A549 (cell line): ENCODE measurements around the gene CLEC10A. TPM values are rescaled to one million over a fixed set of nuclear protein-coding genes. Genes with fewer than 3 reads are reported as not detected.
"Not testable (repeated sequence)": the region's sequence is repeated elsewhere in the genome, so short reads cannot be mapped to it uniquely, and the experiment has no call there.

Source experiments
- ATAC-seq, 2 experiments: fragments of 200-7000 bp in 1 of 2; fragments of >200 bp in 1 of 2; cut with Nextera tagmentation in 1 of 2; cut with Tn5 transposase in 1 of 2; 3 replicates each; pipeline versions ENCODE4 v1.8.0 to v1.9.1; 2018 to 2020; ENCODE audit warnings: mild to moderate bottlenecking in 1 of 2, moderate library complexity in 1 of 2
- CTCF ChIA-PET: fragments of 300-600 bp; sonication (Branson Sonifier 250); formaldehyde crosslinking; extraction: SDS; loops from one replicate; lab custom pipeline; 2021; ENCODE audit warnings: antibody characterized with exemption, inconsistent platforms; lab: Yijun Ruan, JAX
- POLR2A ChIA-PET: fragments of 350-600 bp; formaldehyde crosslinking; extraction: SDS; loops from one replicate; lab custom pipeline; 2021; ENCODE audit warnings: antibody characterized with exemption, inconsistent platforms; lab: Yijun Ruan, JAX
- DNase-seq, 2 experiments: peaks; one replicate each; pipeline versions ENCODE4 v3.0.0 to v3.0.0-alpha.2; 2011 to 2016; ENCODE audit warnings: low read depth in 1 of 2, low spot score in 1 of 2
- FAIRE-seq: peaks from 2 replicates; lab custom pipeline; 2011; peaks lifted over from hg19 to GRCh38; lab: Jason Lieb, UNC
- H3K27ac ChIP-seq, 2 experiments: fragments of >200 bp; sonication (Bioruptor Twin); formaldehyde crosslinking; 3 replicates each; pipeline ENCODE4 v1.5.1; 2016 to 2017
- H3K4me1 ChIP-seq: fragments of >200 bp; sonication (Bioruptor Twin); formaldehyde crosslinking; 3 replicates; pipeline ENCODE4 v1.6.1; 2016
- H3K4me2 ChIP-seq: fragments of >200 bp; sonication (Bioruptor Twin); formaldehyde crosslinking; 3 replicates; pipeline ENCODE4 v1.6.1; 2016
- H3K4me3 ChIP-seq: fragments of >200 bp; sonication (Bioruptor Twin); formaldehyde crosslinking; 3 replicates; pipeline ENCODE4 v1.5.1; 2016
- H3K9me3 ChIP-seq: fragments of >200 bp; sonication (Bioruptor Twin); formaldehyde crosslinking; 3 replicates; pipeline ENCODE4 v1.6.1; 2016
- CTCF ChIP-seq: fragments of >200 bp; sonication (Bioruptor Twin); formaldehyde crosslinking; IDR thresholded peaks from 3 replicates; pipeline ENCODE4 v1.5.1; 2016
- EHMT2 ChIP-seq: fragments of 200-600 bp; sonication (generic); IDR thresholded peaks from 2 replicates; pipeline ENCODE4 v1.6.1; 2016; ENCODE audit warnings: antibody characterized with exemption, low read depth, mild to moderate bottlenecking, moderate library complexity
- FOSL2 ChIP-seq, 2 experiments: fragments of 450-650 bp in 1 of 2; fragments of >200 bp in 1 of 2; sonication (Bioruptor Twin) in 1 of 2; formaldehyde crosslinking; IDR thresholded peaks; 2 replicates each; pipeline versions ENCODE4 v1.5.0 to v1.6.1; 2016 to 2020; ENCODE audit warnings: mild to moderate bottlenecking in 1 of 2, moderate library complexity in 1 of 2
- MAX ChIP-seq: IDR thresholded peaks from 2 replicates; pipeline ENCODE4 v1.6.1; 2012
- NR3C1 ChIP-seq: fragments of >200 bp; sonication (Bioruptor Twin); formaldehyde crosslinking; IDR thresholded peaks from 3 replicates; pipeline ENCODE4 v1.6.1; 2017
- RAD21 ChIP-seq, 2 experiments: fragments of >200 bp in 1 of 2; sonication (Bioruptor Twin) in 1 of 2; formaldehyde crosslinking in 1 of 2; IDR thresholded peaks in 1 of 2; conservative IDR thresholded peaks in 1 of 2; 2 replicates in 1 of 2; 3 replicates in 1 of 2; pipeline ENCODE4 v1.6.1; 2012 to 2018; ENCODE audit warnings: inconsistent platforms in 1 of 2
- RFX5 ChIP-seq: fragments of 450-650 bp; IDR thresholded peaks from 2 replicates; pipeline ENCODE4 v1.7.1; 2014; ENCODE audit warnings: antibody characterized with exemption, mild to moderate bottlenecking, moderate library complexity
- SMC3 ChIP-seq: fragments of >200 bp; sonication (Bioruptor Twin); formaldehyde crosslinking; IDR thresholded peaks from 3 replicates; pipeline ENCODE4 v1.6.1; 2018; ENCODE audit warnings: inconsistent platforms
- SREBF2 ChIP-seq: fragments of 450-650 bp; IDR thresholded peaks from 2 replicates; pipeline ENCODE4 v1.6.1; 2014; ENCODE audit warnings: mild to moderate bottlenecking, moderate library complexity
- USF2 ChIP-seq: fragments of 450-650 bp; IDR thresholded peaks from 2 replicates; pipeline ENCODE4 v1.6.1; 2014; ENCODE audit warnings: antibody characterized with exemption
- ZC3H11A ChIP-seq: fragments of 450-650 bp; IDR thresholded peaks from 2 replicates; pipeline ENCODE4 v1.6.1; 2014; ENCODE audit warnings: antibody characterized with exemption, mild to moderate bottlenecking
- ZSCAN20 ChIP-seq: fragments of 250-450 bp; sonication (Bioruptor Pico); IDR thresholded peaks from 2 replicates; pipeline ENCODE4 v1.8.0; 2022; ENCODE audit warnings: mild to moderate bottlenecking, moderate library complexity
- WGBS: methylation state at CpG from one replicate; pipeline ENCODE4 v1.1.6; 2017; ENCODE audit errors: missing lambda C conversion rate; 5-methylcytosine and 5-hydroxymethylcytosine counted together
- polyA plus RNA-seq, 4 experiments: library from polyadenylated mRNA; depleted of rRNA in 3 of 4; stranded (reverse); fragments of >200 nt; fragmentation: RNase III in 1 of 4; extraction: RNeasy Plus Mini Kit Qiagen cat#74134 plus additional on column Dnase treatment in 1 of 4; gene quantifications; 2 replicates in 3 of 4; 3 replicates in 1 of 4; pipeline ENCODE4 v1.2.3, GENCODE V29; 2011 to 2017
- TF ChIP-seq, protein P1 (sequence below): fragments of 150-350 bp; IDR thresholded peaks from 2 replicates; pipeline ENCODE4 v1.6.1; 2014; ENCODE audit warnings: low read depth, mild to moderate bottlenecking, low read length

CLEC10A gene
- polyA plus RNA-seq, 2 of the 4 experiments (the other 2 are of a cell fraction), result not detected

DNA sequence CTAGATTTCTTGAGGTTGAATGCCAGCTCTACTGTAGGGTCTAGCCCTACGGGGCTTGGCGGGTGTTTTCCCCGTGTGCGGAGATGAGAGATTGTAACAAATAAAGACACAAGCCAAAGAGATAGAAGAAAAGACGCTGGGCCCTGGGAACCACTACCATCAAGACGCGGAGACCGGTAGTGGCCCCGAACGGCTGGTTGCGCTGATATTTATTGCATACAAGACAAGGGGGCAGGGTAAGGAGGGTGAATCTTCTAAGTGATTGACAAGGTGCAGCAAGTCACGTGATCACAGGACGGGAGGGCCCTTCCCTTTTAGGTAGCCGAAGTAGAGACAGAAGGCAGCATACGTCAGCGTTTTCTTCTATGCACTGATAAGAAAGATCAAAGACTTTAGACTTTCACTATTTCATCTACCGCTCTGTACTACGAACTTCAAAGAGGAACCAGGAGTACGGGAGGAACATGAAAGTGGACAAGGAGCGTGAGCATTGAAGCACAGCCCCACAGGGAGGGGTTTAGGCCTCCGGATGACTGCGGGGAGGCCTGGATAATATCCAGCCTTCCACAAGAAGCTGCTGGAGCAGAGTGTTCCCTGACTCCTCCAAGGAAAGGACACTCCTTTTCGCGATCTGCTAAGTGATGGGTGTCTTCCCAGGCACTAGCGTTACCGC lies 33.2 kb downstream of the CLEC10A start:
- H3K4me3 ChIP-seq, H3K9me3 ChIP-seq, DNase-seq, H3K4me2 ChIP-seq, FAIRE-seq, H3K27ac ChIP-seq, ATAC-seq: not testable (repeated sequence)
- peaks cover 19% of the 10 kb centered on the region for H3K4me1 ChIP-seq
- ChIA-PET CTCF (interaction anchor here (0.6 to 34.0 kb wide), 46 partner anchors 8 to 514 kb away, joined by 3 to 1477 read pairs (median 8); partner anchors contain the start of genes ASGR1, ASGR2, CLEC10A and DVL2), POLR2A (interaction anchor here (1.1 to 1.5 kb wide), 3 partner anchors 63 to 131 kb away, joined by 3 to 7 read pairs (median 5); no protein-coding TSS in a partner anchor)
- 74% methylated on average over 26 of the region's 26 CpGs for WGBS
- TF ChIP-seq USF2, result peak; percentile 50; the same call in 1 of the 2 replicates

- 0 out of 2 replicates have a peak, but pooled peaks have one; percentile 8 for TF ChIP-seq RFX5
- TF ChIP-seq, protein P1, sequence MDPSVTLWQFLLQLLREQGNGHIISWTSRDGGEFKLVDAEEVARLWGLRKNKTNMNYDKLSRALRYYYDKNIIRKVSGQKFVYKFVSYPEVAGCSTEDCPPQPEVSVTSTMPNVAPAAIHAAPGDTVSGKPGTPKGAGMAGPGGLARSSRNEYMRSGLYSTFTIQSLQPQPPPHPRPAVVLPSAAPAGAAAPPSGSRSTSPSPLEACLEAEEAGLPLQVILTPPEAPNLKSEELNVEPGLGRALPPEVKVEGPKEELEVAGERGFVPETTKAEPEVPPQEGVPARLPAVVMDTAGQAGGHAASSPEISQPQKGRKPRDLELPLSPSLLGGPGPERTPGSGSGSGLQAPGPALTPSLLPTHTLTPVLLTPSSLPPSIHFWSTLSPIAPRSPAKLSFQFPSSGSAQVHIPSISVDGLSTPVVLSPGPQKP, result no peak
- TF ChIP-seq SREBF2, result no peak
- TF ChIP-seq FOSL2 (IDR thresholded peaks at IDR 0.05), result no peak
- no peak for TF ChIP-seq FOSL2 (CRISPR knock-in tag; IDR thresholded peaks at IDR 0.05)
- TF ChIP-seq SMC3, result peak; percentile 36; the same call in 1 of the 3 replicates
- TF ChIP-seq EHMT2, result no peak
- TF ChIP-seq CTCF, result peak; percentile 34; the same call in 2 of the 3 replicates
- no peak for TF ChIP-seq ZC3H11A
- 57% methylated on average over 15 of the region's 15 CpGs for WGBS
- DNase-seq, result no peak
- FAIRE-seq, result no peak
- Histone ChIP-seq H3K27ac (peak overlapping the region in 1 of 2 experiments; percentile 12; a peak in 1 of 6 replicates), H3K4me3 (no peak overlapping the region), H3K9me3 (no peaks in the 10 kb centered on the region), H3K4me1 (peaks cover 19% of the 10 kb centered on the region), H3K4me2 (peak overlapping the region; percentile 65)
- POLR2A ChIA-PET, result interaction anchor here (1.0 to 1.5 kb wide), 7 partner anchors 11 to 197 kb away, joined by 3 to 13 read pairs (median 5); partner anchors contain the start of genes GABARAP and SLC16A13
- CTCF ChIA-PET, result interaction anchor here (0.6 to 34.0 kb wide), 76 partner anchors 9 to 944 kb away, joined by 3 to 1477 read pairs (median 6); partner anchors contain the start of genes ACADVL, ACAP1, ASGR1 and ASGR2
- peak; percentile 16 to 40; a peak in 4 of 6 replicates for ATAC-seq
Measured at GRCh38 chr17:7046127-7046724, 33.8 kb downstream of the CLEC10A start.

DNA sequence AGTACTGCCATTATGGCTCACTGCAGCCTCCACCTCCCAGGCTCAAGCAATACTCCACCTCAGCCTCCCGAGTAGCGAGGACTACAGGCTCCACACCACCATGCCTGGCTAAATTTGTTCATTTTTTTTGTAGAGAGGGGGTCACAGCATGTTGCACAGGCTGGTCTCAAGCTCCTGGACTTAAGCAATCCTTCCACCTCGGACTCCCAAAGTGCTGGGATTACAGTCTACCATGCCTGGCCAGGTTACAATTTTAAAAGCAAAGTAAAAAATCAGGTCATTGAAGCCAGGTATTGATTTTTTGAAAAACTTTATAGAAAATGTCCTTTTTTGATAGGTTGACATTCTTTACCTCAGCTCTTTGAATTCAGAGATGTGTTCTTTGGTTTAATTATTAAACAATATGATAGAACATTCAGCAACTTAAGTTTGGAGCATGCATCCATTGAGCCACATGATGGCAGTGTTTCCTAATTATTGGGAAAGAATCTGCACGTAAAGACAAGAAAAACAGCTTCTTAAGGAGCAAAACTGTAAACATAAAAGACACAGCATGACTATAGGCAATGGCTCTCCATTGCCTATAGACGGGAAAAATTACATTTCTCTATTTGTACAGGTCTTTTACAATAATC lies 34.4 kb downstream of the CLEC10A start:
- TF ChIP-seq ZSCAN20 (CRISPR knock-in tag) (no peak), MAX (0 out of 2 replicates have a peak, but pooled peaks have one; percentile 31), NR3C1 (no peak), CTCF (peak; percentile 99), RFX5 (0 out of 2 replicates have a peak, but pooled peaks have one; percentile 8), SMC3 (peak; percentile 96), RAD21 (conservative IDR thresholded peaks at IDR 0.05 in 1 of 2, IDR thresholded peaks at IDR 0.05 in 1 of 2) (peak; percentile 98 to 99)
- ATAC-seq, result peak; percentile 51 to 69
- no peaks in the 10 kb centered on the region for H3K9me3 ChIP-seq
- peak overlapping the region; percentile 65 for H3K4me2 ChIP-seq
- 8% methylated on average over 5 of the region's 5 CpGs for WGBS
- FAIRE-seq, result peak; percentile 65
- peaks cover 19% of the 10 kb centered on the region for H3K4me1 ChIP-seq
- H3K27ac ChIP-seq, result peak overlapping the region in 1 of 2 experiments; percentile 12; a peak in 1 of 6 replicates
- ChIA-PET POLR2A (interaction anchor here (0.6 to 1.5 kb wide), 9 partner anchors 10 to 252 kb away, joined by 3 to 13 read pairs (median 3); partner anchors contain the start of genes GABARAP and SLC16A13), CTCF (interaction anchor here (0.6 to 34.0 kb wide), 82 partner anchors 9 to 1012 kb away, joined by 3 to 1477 read pairs (median 6); partner anchors contain the start of genes ACADVL, ACAP1, ASGR1 and ASGR2)
- H3K4me3 ChIP-seq, result no peak overlapping the region
- peak; percentile 76 to 91 for DNase-seq
